Germinal center (tissue), 1 donor: ENCODE measurements around the gene ZNF227.
"Not testable (repeated sequence)": the region's sequence is repeated elsewhere in the genome, so short reads cannot be mapped to it uniquely, and the experiment has no call there.

ENCODE experiments used
- DNase-seq: peaks from one replicate; pipeline ENCODE4 v3.0.0; 2012; ENCODE audit warnings: mixed read lengths, low spot score

ZNF227 gene

GRCh38 chr19:44252332-44252731 is 40.0 kb downstream of the ZNF227 start:
- DNase-seq = not testable (repeated sequence)

DNA sequence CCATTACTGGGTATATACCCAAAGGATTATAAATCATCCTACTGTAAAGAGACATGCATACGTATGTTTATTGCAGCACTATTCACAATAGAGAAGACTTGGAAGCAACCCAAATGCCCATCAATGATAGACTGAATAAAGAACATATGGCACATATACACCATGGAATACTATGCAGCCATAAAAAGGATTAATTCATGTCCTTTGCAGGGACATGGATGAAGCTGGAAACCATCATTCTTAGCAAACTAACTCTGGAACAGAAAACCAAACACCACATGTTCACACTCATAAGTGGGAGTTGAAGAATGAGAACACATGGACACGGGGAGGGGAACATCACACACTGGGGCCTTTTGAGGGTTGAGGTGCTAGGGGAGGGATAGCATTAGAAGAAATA is 41.1 kb downstream of the ZNF227 start:
- not testable (repeated sequence) for DNase-seq

DNA sequence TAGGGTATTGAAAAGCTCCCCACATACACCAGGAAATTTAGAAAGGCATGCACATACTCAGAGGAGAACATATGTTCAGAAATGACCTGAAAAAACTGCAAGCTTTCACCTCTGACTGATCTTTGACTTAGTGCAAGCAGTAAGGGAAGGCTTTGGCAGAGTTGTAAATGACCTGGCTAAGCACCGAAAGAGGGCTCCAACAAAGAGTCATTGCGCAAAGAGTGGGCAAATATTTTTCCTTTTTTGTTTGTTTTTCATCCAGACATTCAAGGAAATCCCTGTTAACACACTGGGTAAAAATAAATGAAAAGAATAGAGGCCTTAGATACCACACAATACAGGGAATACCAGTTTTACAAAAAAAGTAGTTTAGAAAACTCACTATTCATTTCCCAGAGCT is 42.2 kb downstream of the ZNF227 start:
- no peak for DNase-seq

GRCh38 chr19:44255705-44256411 is 43.5 kb downstream of the ZNF227 start:
- no peak for DNase-seq

DNA sequence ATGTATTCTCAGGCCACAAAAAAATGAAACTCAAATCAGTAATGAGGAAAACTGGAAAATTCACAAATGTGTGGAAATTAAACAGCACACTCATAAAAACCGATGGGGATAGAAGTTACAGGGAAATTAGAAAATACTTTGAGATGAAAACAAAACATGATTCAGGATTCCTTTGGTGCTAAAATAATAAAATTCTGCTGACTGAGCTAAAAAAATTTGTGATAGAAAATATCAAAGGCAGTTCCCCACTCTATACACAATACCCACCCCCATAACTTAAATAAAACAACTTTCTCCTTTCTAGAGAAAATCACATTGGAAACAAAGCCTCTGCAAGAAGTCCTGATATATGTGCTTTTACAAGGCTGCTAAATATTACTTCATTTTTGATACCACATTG is 45.8 kb downstream of the ZNF227 start:
- DNase-seq = no peak

DNA sequence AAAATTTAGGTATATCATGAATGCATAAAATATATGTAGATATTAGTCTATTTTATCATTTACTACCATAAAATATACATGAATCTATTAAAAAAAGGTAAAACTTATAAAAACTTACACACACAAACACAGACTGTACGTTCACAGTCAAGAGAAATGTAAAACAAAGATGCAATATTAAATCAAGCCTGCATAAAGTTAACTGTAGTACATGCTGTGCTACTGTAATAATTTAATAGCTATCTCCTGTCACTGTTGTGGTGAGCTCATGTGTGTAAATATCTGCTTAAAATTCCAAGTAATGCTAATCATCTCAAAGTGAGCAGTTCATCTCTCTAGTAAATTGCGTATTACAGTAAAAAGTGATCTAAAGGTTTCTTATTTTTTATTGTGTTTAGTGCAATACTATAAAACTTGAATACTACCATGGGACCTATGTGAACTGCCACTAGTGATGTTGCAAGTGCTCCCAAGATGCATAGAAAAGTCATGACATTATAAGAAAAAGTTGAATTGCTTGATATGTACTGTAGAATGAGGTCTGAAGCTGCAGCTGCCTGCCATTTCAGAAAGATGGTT is 46.6 kb downstream of the ZNF227 start:
- no peak for DNase-seq

- DNase-seq = peak; percentile 6
Observed at GRCh38 chr19:44260343-44260681, 48.0 kb downstream of the ZNF227 start.

GRCh38 chr19:44260695-44261446 is 48.5 kb downstream of the ZNF227 start:
- no peak for DNase-seq

DNA sequence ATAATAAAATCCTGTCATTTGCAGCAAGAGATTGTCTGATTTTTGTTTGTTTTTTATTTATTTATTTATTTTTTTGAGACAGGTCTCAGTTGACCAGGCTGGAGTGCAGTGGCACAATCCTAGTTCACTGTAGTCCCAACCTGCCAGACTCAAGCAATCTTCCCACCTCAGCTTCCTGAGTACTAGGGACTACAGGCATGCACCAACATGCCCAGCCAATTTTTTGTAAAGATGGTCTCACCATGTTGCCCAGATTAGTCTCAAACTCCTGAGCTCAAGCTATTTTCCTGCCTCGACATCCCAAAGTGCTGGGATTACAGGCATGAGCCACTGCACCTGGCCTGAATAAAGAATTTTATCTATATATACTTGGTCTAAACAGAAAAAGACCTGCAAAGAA is 65.0 kb downstream of the ZNF227 start:
- DNase-seq = no peak

DNA sequence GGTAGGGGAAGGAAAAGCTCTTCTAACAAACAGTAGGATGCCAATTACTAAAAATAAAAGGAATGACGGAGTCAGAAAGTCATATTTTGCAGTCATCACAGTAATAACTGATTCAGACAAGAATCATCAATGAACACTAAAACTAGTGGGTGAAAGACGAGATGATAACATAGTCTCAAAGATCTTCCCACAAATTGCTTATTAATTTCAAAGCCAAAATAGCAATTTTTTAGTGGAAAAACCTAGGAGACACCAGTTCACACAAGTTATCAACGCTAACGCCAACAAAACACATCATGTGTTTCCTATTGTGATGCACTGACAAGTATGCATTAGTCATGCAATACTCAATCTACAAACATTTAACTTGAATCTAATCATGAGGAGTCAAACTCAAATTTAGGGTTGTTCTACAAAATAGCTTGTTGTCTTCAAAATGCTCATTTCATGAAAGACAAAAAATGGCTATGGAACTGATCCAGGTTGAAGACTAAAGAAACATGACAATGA is 65.9 kb downstream of the ZNF227 start:
- DNase-seq = no peak

- no peak for DNase-seq
Observed at GRCh38 chr19:44280916-44281315, 68.6 kb downstream of the ZNF227 start.

- DNase-seq = no peak
Observed at GRCh38 chr19:44282846-44283245, 70.5 kb downstream of the ZNF227 start.

- no peak for DNase-seq
Observed at GRCh38 chr19:44284968-44285367, 72.6 kb downstream of the ZNF227 start.
